NT2/D1 (cell line): Measurements from ENCODE around the gene DAAM1.

Experiments used
- SUZ12 ChIP-seq: IDR thresholded peaks from 2 replicates; pipeline ENCODE4 v1.6.1; 2011; ENCODE audit not compliant: insufficient read length, insufficient read depth; ENCODE audit errors: extremely low read depth
- YY1 ChIP-seq: IDR thresholded peaks from 2 replicates; pipeline ENCODE4 v1.6.1; 2011; ENCODE audit not compliant: insufficient read length, insufficient read depth

GRCh38 chr14:59343585-59343984 is 155.1 kb downstream of the DAAM1 start:
- no peak for TF ChIP-seq YY1
- TF ChIP-seq SUZ12: no peak
